ENCODE data around the gene MMP17. TPM values are rescaled to one million over a fixed set of nuclear protein-coding genes. Genes with fewer than 3 reads are reported as not detected.

Gene MMP17
- total and polyA plus RNA-seq, 2 donors (not counting 3 experiments of a cell fraction or from before 2014, with no cell fraction given): 3.6 to 10.8 TPM

DNA sequence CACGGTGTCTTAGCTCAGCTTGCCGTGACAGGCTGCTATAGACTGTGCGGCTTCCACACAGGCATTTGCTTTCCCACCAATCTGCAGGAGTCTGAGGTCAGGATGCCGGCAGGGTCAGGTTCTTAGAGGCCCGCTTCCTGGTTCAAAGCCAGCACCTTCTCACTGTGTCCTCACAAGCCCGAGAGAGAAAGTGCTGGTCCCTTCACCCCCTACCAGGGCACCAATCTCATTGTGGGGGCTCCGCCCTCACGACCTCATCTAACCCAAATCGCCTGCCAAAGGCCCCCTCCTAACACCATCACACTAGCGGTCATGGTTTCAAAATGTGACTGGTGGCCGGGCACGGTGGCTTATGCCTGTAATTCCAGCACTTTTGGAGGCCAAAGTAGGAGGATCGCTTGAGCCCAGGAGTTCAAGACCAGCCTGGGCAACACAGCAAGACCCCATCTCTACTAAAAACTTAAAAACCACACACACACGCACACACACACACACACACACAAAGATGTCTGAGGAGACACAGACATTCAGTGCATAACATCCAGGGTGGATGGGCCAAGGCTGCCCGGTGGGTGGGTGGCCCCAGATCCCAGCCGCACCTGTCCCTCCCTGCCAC, 26.8 kb downstream of the MMP17 start:
- Histone ChIP-seq H3K36me3 (ENCODE audit: control insufficient read depth in 2 of 2, extremely low read depth in 1 of 2, insufficient read depth in 2 of 2, low read length in 2 of 2) (no peaks in the 10 kb centered on the region), H3K27ac (ENCODE audit: insufficient read depth, low read depth, low read length) (no peak overlapping the region), H2AFZ (ENCODE audit: low read depth, low read length) (no peak overlapping the region), H3K79me2 (ENCODE audit: control insufficient read depth, insufficient read depth, low read length) (no peaks in the 10 kb centered on the region), H3K4me1 (ENCODE audit: control insufficient read depth, extremely low read depth, insufficient read depth, low read length) (no peaks in the 10 kb centered on the region), H3K27me3 (ENCODE audit: control insufficient read depth in 2 of 2, insufficient read depth in 2 of 2, low read length in 2 of 2) (no peaks in the 10 kb centered on the region), H3K9me3 (replicated peaks; ENCODE audit: control insufficient read depth, insufficient read depth, low read length) (no peaks in the 10 kb centered on the region), H3K4me3 (replicated peaks in 1 of 3; ENCODE audit: insufficient read depth in 1 of 3, low read depth in 1 of 3, low read length in 3 of 3) (no peak overlapping the region), H4K20me1 (replicated peaks; ENCODE audit: control insufficient read depth, extremely low read depth, insufficient read depth, low read length) (no peaks in the 10 kb centered on the region), H3K4me2 (ENCODE audit: insufficient read depth, low read length) (no peak overlapping the region), H3K9ac (replicated peaks; ENCODE audit: extremely low read depth, insufficient read depth, low read length) (no peak overlapping the region), H3K9me1 (replicated peaks; ENCODE audit: control insufficient read depth, extremely low read depth, insufficient read depth, low read length) (no peaks in the 10 kb centered on the region)
- FAIRE-seq (no peak), DNase-seq (ENCODE audit: low read depth, low spot score) (no peak)
- CTCF ChIA-PET: no interaction called here
- TF ChIP-seq MYC (IDR thresholded peaks at IDR 0.05; ENCODE audit: low read depth, low read length): no peak
- TF ChIP-seq EZH2 (IDR thresholded peaks at IDR 0.05; ENCODE audit: borderline replicate concordance, low read depth, low read length, severe bottlenecking): no peak
- TF ChIP-seq MAX (IDR thresholded peaks at IDR 0.05; ENCODE audit: insufficient read depth, insufficient read length): no peak
- TF ChIP-seq POLR2AphosphoS5 (IDR thresholded peaks at IDR 0.05; ENCODE audit: insufficient read depth, low read depth, low read length): no peak
- no peak for TF ChIP-seq JUN (IDR thresholded peaks at IDR 0.05; ENCODE audit: borderline replicate concordance, insufficient read depth, insufficient read length, low read depth)
- BruUV-seq (replicated peaks): no TSS peak
- dilution Hi-C loops (cut with MboI; ENCODE audit: extremely low pct_ligation_motif_present, low sequenced_read_pairs): no loop called here
- POLR2A ChIA-PET: no interaction called here
- intact Hi-C loops (cut with micrococcal nuclease): no loop called here

GRCh38 chr12:131855521-131856142, 27.4 kb downstream of the MMP17 start:
- no peak for FAIRE-seq
- intact Hi-C loops (cut with micrococcal nuclease) (no loop called here), dilution Hi-C loops (cut with MboI; ENCODE audit: extremely low pct_ligation_motif_present, low sequenced_read_pairs) (no loop called here)
- H3K27ac ChIP-seq (ENCODE audit: insufficient read depth, low read depth, low read length): no peak overlapping the region
- BruUV-seq (replicated peaks): no TSS peak
- CTCF ChIA-PET: no interaction called here
- H3K27me3 ChIP-seq (ENCODE audit: control insufficient read depth in 2 of 2, insufficient read depth in 2 of 2, low read length in 2 of 2): no peaks in the 10 kb centered on the region
- H3K4me2 ChIP-seq (ENCODE audit: insufficient read depth, low read length): no peak overlapping the region
- H3K79me2 ChIP-seq (ENCODE audit: control insufficient read depth, insufficient read depth, low read length): no peaks in the 10 kb centered on the region
- no peaks in the 10 kb centered on the region for H4K20me1 ChIP-seq (replicated peaks; ENCODE audit: control insufficient read depth, extremely low read depth, insufficient read depth, low read length)
- POLR2A ChIA-PET: no interaction called here
- no peak overlapping the region for H3K9ac ChIP-seq (replicated peaks; ENCODE audit: extremely low read depth, insufficient read depth, low read length)
- no peaks in the 10 kb centered on the region for H3K4me1 ChIP-seq (ENCODE audit: control insufficient read depth, extremely low read depth, insufficient read depth, low read length)
- no peak for DNase-seq (ENCODE audit: low read depth, low spot score)
- no peaks in the 10 kb centered on the region for H3K36me3 ChIP-seq (ENCODE audit: control insufficient read depth in 2 of 2, extremely low read depth in 1 of 2, insufficient read depth in 2 of 2, low read length in 2 of 2)
- H3K9me3 ChIP-seq (replicated peaks; ENCODE audit: control insufficient read depth, insufficient read depth, low read length): no peaks in the 10 kb centered on the region
- H2AFZ ChIP-seq (ENCODE audit: low read depth, low read length): no peak overlapping the region
- no peaks in the 10 kb centered on the region for H3K9me1 ChIP-seq (replicated peaks; ENCODE audit: control insufficient read depth, extremely low read depth, insufficient read depth, low read length)
- TF ChIP-seq EZH2 (IDR thresholded peaks at IDR 0.05; ENCODE audit: borderline replicate concordance, low read depth, low read length, severe bottlenecking) (no peak), GATA2 (IDR thresholded peaks at IDR 0.05; ENCODE audit: insufficient read depth, insufficient read length, low read depth, low read length) (no peak), MAX (IDR thresholded peaks at IDR 0.05; ENCODE audit: insufficient read depth, insufficient read length) (no peak), POLR2AphosphoS5 (IDR thresholded peaks at IDR 0.05; ENCODE audit: insufficient read depth, low read depth, low read length) (no peak), FOS (IDR thresholded peaks at IDR 0.05; ENCODE audit: borderline replicate concordance, insufficient read depth, low read length) (no peak), MYC (IDR thresholded peaks at IDR 0.05; ENCODE audit: low read depth, low read length) (no peak), POLR2A (IDR thresholded peaks at IDR 0.05; ENCODE audit: low read depth, low read length) (no peak), JUN (IDR thresholded peaks at IDR 0.05; ENCODE audit: borderline replicate concordance, insufficient read depth, insufficient read length, low read depth) (no peak)
- TF ChIP-seq, protein P1, sequence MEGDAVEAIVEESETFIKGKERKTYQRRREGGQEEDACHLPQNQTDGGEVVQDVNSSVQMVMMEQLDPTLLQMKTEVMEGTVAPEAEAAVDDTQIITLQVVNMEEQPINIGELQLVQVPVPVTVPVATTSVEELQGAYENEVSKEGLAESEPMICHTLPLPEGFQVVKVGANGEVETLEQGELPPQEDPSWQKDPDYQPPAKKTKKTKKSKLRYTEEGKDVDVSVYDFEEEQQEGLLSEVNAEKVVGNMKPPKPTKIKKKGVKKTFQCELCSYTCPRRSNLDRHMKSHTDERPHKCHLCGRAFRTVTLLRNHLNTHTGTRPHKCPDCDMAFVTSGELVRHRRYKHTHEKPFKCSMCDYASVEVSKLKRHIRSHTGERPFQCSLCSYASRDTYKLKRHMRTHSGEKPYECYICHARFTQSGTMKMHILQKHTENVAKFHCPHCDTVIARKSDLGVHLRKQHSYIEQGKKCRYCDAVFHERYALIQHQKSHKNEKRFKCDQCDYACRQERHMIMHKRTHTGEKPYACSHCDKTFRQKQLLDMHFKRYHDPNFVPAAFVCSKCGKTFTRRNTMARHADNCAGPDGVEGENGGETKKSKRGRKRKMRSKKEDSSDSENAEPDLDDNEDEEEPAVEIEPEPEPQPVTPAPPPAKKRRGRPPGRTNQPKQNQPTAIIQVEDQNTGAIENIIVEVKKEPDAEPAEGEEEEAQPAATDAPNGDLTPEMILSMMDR (IDR thresholded peaks at IDR 0.05; ENCODE audit: extremely low read depth in 1 of 2, insufficient read depth in 1 of 2, low read depth in 1 of 2, low read length in 2 of 2): no peak
- no peak overlapping the region for H3K4me3 ChIP-seq (replicated peaks in 1 of 3; ENCODE audit: insufficient read depth in 1 of 3, low read depth in 1 of 3, low read length in 3 of 3)
